Measurements from ENCODE around the gene TYW1B.
"Not testable (repeated sequence)": the region's sequence is repeated elsewhere in the genome, so short reads cannot be mapped to it uniquely, and the experiment has no call there.

TYW1B gene

DNA sequence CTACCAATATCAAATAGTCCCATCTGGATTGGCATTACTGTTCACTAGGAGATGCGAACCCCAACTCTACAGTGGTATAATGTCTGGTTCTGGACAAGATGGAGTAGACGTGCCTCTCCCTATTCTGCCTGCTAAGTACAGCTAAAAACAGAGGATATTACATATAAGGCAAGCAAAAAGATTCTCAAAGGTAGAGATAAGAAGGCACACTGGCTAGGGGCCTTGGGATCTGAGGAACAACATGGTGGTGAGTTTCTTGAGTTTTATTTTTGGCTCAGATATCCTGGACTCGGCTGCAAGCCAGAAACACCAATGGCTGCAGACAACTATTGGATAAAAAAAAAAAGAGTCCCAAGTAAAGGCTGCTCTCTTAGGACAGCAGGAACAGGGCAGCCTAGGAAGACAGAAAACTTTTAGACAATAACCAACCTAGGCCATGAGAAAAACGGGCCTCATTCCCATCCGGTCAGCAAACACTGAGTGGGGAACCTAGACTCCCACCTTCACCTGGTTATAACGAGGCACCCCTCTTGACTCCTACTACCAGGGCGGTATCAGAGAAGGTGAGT, 222.1 kb downstream of the TYW1B start:
- H3K9me3 ChIP-seq (ENCODE audit: control insufficient read depth in 5 of 5, low read length in 5 of 5); H3K9ac ChIP-seq (ENCODE audit: low read length in 5 of 5); H3K4me1 ChIP-seq (ENCODE audit: control insufficient read depth in 5 of 5, insufficient read depth in 5 of 5, low read length in 5 of 5); H3K4me3 ChIP-seq (ENCODE audit: low read depth in 1 of 5, low read length in 5 of 5); H3K36me3 ChIP-seq (ENCODE audit: control insufficient read depth in 5 of 5, insufficient read depth in 5 of 5, low read length in 5 of 5); H3K27me3 ChIP-seq (ENCODE audit: control insufficient read depth in 5 of 5, insufficient read depth in 4 of 5, low read length in 5 of 5); H3K27ac ChIP-seq (ENCODE audit: low read depth, low read length): not testable (repeated sequence)

DNA sequence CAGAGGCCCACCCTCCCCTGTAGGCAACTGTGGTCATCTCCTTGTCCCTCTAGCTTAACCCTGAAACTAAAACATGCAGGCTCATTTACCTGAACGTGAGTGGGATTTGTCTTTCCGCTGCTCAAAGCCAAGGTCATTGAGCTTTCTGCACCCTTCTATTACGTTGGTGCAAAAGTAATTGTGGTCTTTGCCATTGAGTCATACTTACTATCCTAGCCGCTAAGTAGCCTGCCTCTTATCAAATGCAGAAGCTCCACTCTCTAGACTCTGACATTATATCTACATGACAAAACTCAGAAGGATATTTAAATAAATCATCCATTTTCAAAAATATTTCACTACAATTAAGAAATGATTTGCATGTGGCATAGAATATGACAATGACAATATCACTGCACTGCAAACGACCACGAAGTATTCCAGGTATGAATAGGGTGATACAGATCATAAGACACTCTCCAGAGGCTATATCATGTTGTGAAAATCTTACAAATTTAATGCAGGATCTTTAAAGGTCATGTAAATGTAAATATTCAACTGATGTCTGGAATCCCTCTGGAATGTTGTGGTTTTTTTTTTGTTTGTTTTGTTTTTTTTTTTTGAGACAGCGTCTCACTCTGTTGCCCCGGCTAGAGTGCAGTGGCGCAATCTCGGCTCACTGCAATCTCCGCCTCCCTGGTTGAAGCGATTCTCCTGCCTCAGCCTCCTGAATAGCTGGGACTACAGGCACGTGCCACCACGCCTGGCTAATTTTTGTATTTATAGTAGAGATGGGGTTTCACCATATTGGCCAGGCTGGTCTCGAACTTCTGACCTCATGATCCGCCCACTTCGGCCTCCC, 223.0 kb downstream of the TYW1B start:
- H3K27ac ChIP-seq (ENCODE audit: low read depth, low read length); H3K4me3 ChIP-seq (ENCODE audit: low read depth in 1 of 5, low read length in 5 of 5); H3K9me3 ChIP-seq (ENCODE audit: control insufficient read depth in 5 of 5, low read length in 5 of 5); H3K4me1 ChIP-seq (ENCODE audit: control insufficient read depth in 5 of 5, insufficient read depth in 5 of 5, low read length in 5 of 5); H3K27me3 ChIP-seq (ENCODE audit: control insufficient read depth in 5 of 5, insufficient read depth in 4 of 5, low read length in 5 of 5); H3K36me3 ChIP-seq (ENCODE audit: control insufficient read depth in 5 of 5, insufficient read depth in 5 of 5, low read length in 5 of 5); H3K9ac ChIP-seq (ENCODE audit: low read length in 5 of 5): not testable (repeated sequence)

- not testable (repeated sequence) for H3K27me3 ChIP-seq (ENCODE audit: control insufficient read depth in 5 of 5, insufficient read depth in 4 of 5, low read length in 5 of 5); H3K9me3 ChIP-seq (ENCODE audit: control insufficient read depth in 5 of 5, low read length in 5 of 5); H3K36me3 ChIP-seq (ENCODE audit: control insufficient read depth in 5 of 5, insufficient read depth in 5 of 5, low read length in 5 of 5); H3K4me3 ChIP-seq (ENCODE audit: low read depth in 1 of 5, low read length in 5 of 5); H3K9ac ChIP-seq (ENCODE audit: low read length in 5 of 5); H3K27ac ChIP-seq (ENCODE audit: low read depth, low read length); H3K4me1 ChIP-seq (ENCODE audit: control insufficient read depth in 5 of 5, insufficient read depth in 5 of 5, low read length in 5 of 5)
Measured at GRCh38 chr7:72603476-72603875, 224.5 kb downstream of the TYW1B start.

GRCh38 chr7:72603073-72603472, 224.9 kb downstream of the TYW1B start:
- Histone ChIP-seq H3K36me3 (ENCODE audit: control insufficient read depth in 5 of 5, insufficient read depth in 5 of 5, low read length in 5 of 5) (peaks cover 0 to 6% (median 4%) of the 10 kb centered on the region in 5 donors), H3K27me3 (ENCODE audit: control insufficient read depth in 5 of 5, insufficient read depth in 4 of 5, low read length in 5 of 5) (no peaks in the 10 kb centered on the region), H3K4me1 (ENCODE audit: control insufficient read depth in 5 of 5, insufficient read depth in 5 of 5, low read length in 5 of 5) (no peaks in the 10 kb centered on the region), H3K9me3 (ENCODE audit: control insufficient read depth in 5 of 5, low read length in 5 of 5) (no peaks in the 10 kb centered on the region), H3K9ac (ENCODE audit: low read length in 5 of 5) (no peak overlapping the region), H3K27ac (ENCODE audit: low read depth, low read length) (no peak overlapping the region), H3K4me3 (ENCODE audit: low read depth in 1 of 5, low read length in 5 of 5) (no peak overlapping the region)

DNA sequence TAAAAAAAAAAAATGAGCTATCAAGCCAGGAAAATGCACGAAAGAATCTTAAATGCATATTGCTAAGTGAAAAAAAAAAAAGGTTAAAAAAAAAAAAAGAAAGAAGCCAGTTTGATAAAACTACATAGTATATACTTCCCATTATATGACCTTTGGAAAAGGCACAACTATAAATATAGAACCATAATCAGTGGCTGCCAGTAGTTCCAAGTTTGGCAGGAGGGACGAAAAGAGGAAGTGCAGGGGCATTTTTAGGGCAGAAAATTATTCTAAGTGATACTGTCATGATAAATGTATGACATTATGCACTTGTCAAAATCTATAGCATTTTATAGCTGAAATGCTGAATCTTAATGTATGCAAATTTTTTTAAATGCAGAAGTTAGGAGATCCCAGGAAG, 226.3 kb downstream of the TYW1B start:
- H3K27me3 ChIP-seq (ENCODE audit: control insufficient read depth in 5 of 5, insufficient read depth in 4 of 5, low read length in 5 of 5); H3K9me3 ChIP-seq (ENCODE audit: control insufficient read depth in 5 of 5, low read length in 5 of 5); H3K4me3 ChIP-seq (ENCODE audit: low read depth in 1 of 5, low read length in 5 of 5); H3K36me3 ChIP-seq (ENCODE audit: control insufficient read depth in 5 of 5, insufficient read depth in 5 of 5, low read length in 5 of 5); H3K4me1 ChIP-seq (ENCODE audit: control insufficient read depth in 5 of 5, insufficient read depth in 5 of 5, low read length in 5 of 5); H3K27ac ChIP-seq (ENCODE audit: low read depth, low read length); H3K9ac ChIP-seq (ENCODE audit: low read length in 5 of 5): not testable (repeated sequence)

DNA sequence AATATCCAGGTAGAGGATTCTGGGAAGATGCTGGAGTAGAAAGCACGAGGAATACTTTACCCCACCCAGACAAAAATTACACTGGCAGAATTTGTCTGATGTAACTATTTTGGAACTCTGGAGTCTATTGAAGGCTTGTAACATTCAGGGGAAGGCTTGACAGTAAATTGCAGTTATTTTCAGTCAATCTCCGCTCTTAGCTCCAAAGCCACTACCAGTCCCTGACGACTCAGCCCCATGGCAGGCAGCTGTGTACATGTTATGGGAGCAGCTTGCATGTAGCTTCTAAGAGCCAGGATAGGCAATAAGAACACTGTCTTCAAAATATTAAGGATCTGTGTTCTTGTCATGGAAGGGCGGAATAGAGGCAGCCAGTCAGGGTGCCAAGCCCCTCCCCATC, 238.0 kb downstream of the TYW1B start:
- not testable (repeated sequence) for H3K9ac ChIP-seq (ENCODE audit: low read length in 5 of 5); H3K4me3 ChIP-seq (ENCODE audit: low read depth in 1 of 5, low read length in 5 of 5); H3K36me3 ChIP-seq (ENCODE audit: control insufficient read depth in 5 of 5, insufficient read depth in 5 of 5, low read length in 5 of 5); H3K27ac ChIP-seq (ENCODE audit: low read depth, low read length); H3K9me3 ChIP-seq (ENCODE audit: control insufficient read depth in 5 of 5, low read length in 5 of 5); H3K4me1 ChIP-seq (ENCODE audit: control insufficient read depth in 5 of 5, insufficient read depth in 5 of 5, low read length in 5 of 5); H3K27me3 ChIP-seq (ENCODE audit: control insufficient read depth in 5 of 5, insufficient read depth in 4 of 5, low read length in 5 of 5)

DNA sequence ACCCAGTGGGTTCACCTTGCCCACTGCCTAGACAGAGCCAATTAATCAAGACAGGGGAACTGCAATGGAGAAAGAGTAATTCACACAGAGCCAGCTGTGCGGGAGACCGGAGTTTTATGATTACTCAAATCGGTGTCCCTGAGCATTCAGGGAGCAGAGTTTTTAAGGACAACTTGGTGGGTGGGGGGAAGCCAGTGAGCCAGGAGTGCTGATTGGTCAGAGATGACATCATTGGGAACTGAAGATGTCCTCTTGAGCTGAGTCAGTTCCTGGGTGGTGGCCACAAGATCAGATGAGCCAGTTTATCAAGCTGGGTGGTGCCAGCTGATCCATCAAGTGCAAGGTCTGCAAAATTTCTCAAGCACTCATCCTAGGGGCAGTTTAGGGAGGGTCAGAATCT, 240.7 kb downstream of the TYW1B start:
- H3K4me3 ChIP-seq (ENCODE audit: low read depth in 1 of 5, low read length in 5 of 5); H3K27ac ChIP-seq (ENCODE audit: low read depth, low read length); H3K36me3 ChIP-seq (ENCODE audit: control insufficient read depth in 5 of 5, insufficient read depth in 5 of 5, low read length in 5 of 5); H3K9ac ChIP-seq (ENCODE audit: low read length in 5 of 5); H3K27me3 ChIP-seq (ENCODE audit: control insufficient read depth in 5 of 5, insufficient read depth in 4 of 5, low read length in 5 of 5); H3K9me3 ChIP-seq (ENCODE audit: control insufficient read depth in 5 of 5, low read length in 5 of 5): not testable (repeated sequence)
- peaks cover 0 to 20% (median 5%) of the 10 kb centered on the region in 5 donors for H3K4me1 ChIP-seq (ENCODE audit: control insufficient read depth in 5 of 5, insufficient read depth in 5 of 5, low read length in 5 of 5)

- H3K9me3 ChIP-seq (ENCODE audit: control insufficient read depth in 5 of 5, low read length in 5 of 5); H3K27ac ChIP-seq (ENCODE audit: low read depth, low read length); H3K36me3 ChIP-seq (ENCODE audit: control insufficient read depth in 5 of 5, insufficient read depth in 5 of 5, low read length in 5 of 5); H3K4me3 ChIP-seq (ENCODE audit: low read depth in 1 of 5, low read length in 5 of 5); H3K9ac ChIP-seq (ENCODE audit: low read length in 5 of 5); H3K27me3 ChIP-seq (ENCODE audit: control insufficient read depth in 5 of 5, insufficient read depth in 4 of 5, low read length in 5 of 5): not testable (repeated sequence)
- H3K4me1 ChIP-seq (ENCODE audit: control insufficient read depth in 5 of 5, insufficient read depth in 5 of 5, low read length in 5 of 5), result peaks cover 0 to 20% (median 5%) of the 10 kb centered on the region in 5 donors
Measured at GRCh38 chr7:72584576-72584975, 243.4 kb downstream of the TYW1B start.

DNA sequence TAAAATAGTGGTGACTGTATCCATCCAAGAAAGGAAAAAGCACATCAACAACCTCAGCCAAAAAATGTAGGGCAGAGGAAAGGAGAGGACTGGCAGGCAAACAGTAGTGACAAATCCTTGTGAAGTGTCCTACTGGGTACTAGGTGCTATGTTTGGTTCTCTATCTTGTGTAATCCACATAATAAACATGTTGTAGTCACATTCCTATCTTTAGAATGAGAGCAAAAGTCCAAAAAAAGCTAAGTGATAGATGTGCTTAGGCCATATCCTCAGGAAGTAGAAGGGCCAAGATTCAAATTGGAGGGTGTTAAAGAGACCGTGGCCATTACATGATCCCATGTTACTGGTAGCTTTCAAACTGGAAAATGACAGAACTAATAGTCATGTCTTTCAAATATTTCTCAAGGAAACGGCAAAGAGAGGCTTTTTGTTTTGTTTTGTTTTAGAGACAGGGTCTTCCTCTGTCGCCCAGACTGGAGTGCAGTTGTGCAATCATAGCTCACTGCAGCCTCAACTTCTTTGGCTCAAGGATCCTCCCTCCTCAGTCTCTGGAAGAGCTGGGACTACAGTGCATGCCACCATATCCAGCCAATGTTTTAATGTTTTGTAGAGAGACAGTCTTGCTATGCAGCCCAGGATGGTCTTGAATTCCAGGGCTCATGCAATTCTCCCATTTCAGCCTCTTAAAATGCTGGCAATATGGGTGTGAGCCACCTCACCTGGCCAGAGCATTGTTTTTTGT, 244.2 kb downstream of the TYW1B start:
- Histone ChIP-seq H3K4me1 (ENCODE audit: control insufficient read depth in 5 of 5, insufficient read depth in 5 of 5, low read length in 5 of 5) (peaks cover 0 to 20% (median 5%) of the 10 kb centered on the region in 5 donors), H3K27ac (ENCODE audit: low read depth, low read length) (peak overlapping the region; percentile 67)
- H3K4me3 ChIP-seq (ENCODE audit: low read depth in 1 of 5, low read length in 5 of 5); H3K27me3 ChIP-seq (ENCODE audit: control insufficient read depth in 5 of 5, insufficient read depth in 4 of 5, low read length in 5 of 5); H3K9ac ChIP-seq (ENCODE audit: low read length in 5 of 5); H3K36me3 ChIP-seq (ENCODE audit: control insufficient read depth in 5 of 5, insufficient read depth in 5 of 5, low read length in 5 of 5); H3K9me3 ChIP-seq (ENCODE audit: control insufficient read depth in 5 of 5, low read length in 5 of 5): not testable (repeated sequence)

- not testable (repeated sequence) for H3K9me3 ChIP-seq (ENCODE audit: control insufficient read depth in 5 of 5, low read length in 5 of 5); H3K27me3 ChIP-seq (ENCODE audit: control insufficient read depth in 5 of 5, insufficient read depth in 4 of 5, low read length in 5 of 5)
- peaks cover 0 to 16% (median 8%) of the 10 kb centered on the region in 5 donors for H3K4me1 ChIP-seq (ENCODE audit: control insufficient read depth in 5 of 5, insufficient read depth in 5 of 5, low read length in 5 of 5)
Measured at GRCh38 chr7:72580142-72580770, 247.7 kb downstream of the TYW1B start.

More at GRCh38 chr7:72580142-72580770, 247.7 kb downstream of the TYW1B start:
- H3K4me3 ChIP-seq (ENCODE audit: low read depth in 1 of 5, low read length in 5 of 5); H3K27ac ChIP-seq (ENCODE audit: low read depth, low read length); H3K36me3 ChIP-seq (ENCODE audit: control insufficient read depth in 5 of 5, insufficient read depth in 5 of 5, low read length in 5 of 5); H3K9ac ChIP-seq (ENCODE audit: low read length in 5 of 5): not testable (repeated sequence)
